ENCODE results near the gene MAML2. TPM values are rescaled to one million over a fixed set of nuclear protein-coding genes. Genes with fewer than 3 reads are reported as not detected.

The MAML2 gene
- total RNA-seq, 2 experiments from 2014 or later, result 11.8 to 12.5 TPM

DNA sequence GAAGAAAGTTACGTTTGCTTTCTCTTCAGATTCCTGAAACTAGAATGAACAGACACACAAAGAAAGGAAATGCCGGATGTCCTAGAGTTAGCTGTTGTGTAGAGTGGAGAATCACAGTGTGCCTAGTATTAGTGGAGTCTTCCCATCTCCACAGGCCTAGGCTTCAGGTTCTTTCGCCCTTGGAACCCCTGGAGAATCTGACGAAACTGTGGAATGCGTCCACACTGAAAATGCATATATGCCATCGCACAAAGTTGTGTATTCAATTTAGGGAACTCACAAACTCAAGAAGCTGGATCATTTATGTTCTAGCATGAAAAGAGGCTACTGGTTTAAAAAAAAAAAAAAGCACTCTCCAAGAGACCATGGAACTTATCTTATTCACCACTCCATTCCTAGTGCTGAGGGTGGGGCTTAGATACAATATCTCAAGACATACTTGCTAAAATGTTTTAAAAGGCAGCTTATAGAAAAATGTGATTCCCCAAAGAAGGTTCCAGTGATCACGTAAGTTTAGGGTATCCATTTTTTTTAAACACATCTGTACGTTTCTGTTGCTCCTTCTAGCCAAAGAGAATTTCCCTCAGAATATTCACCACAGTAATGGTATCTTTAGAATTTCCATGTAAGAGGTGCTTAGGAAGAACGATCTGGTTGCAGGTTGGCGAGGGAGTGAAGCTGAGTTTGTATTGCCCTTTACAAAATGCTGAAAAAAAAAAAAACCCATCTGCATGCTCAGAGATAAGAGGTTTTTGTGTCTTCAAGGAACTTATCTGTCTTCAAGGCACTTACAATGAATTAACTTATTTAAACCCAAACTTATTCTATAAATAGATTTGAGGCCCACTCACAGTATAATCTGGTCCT is 20.0 kb downstream of the MAML2 start:
- POLR2A ChIA-PET, result interaction anchor here (0.9 to 1.4 kb wide), 2 partner anchors 8 to 15 kb away, joined by 3 read pairs; no protein-coding TSS in a partner anchor
- no peak overlapping the region for H3K27ac Mint-ChIP-seq
- no peak overlapping the region for H3K4me3 Mint-ChIP-seq
- H3K27me3 Mint-ChIP-seq, result no peaks in the 10 kb centered on the region
- DNase-seq, result no peak
- ATAC-seq, result no peak
- intact Hi-C loops (cut with micrococcal nuclease), result no loop called here
- H3K36me3 Mint-ChIP-seq (ENCODE audit: low read depth), result peaks cover 43% of the 10 kb centered on the region
- peaks cover 82% of the 10 kb centered on the region for H3K4me1 Mint-ChIP-seq (ENCODE audit: low read depth)
- CTCF ChIA-PET, result interaction anchor here (1.7 to 2.5 kb wide), 2 partner anchors 19 to 90 kb away, joined by 3 to 7 read pairs; no protein-coding TSS in a partner anchor
- no peaks in the 10 kb centered on the region for H3K9me3 Mint-ChIP-seq
- TF ChIP-seq, protein P1, sequence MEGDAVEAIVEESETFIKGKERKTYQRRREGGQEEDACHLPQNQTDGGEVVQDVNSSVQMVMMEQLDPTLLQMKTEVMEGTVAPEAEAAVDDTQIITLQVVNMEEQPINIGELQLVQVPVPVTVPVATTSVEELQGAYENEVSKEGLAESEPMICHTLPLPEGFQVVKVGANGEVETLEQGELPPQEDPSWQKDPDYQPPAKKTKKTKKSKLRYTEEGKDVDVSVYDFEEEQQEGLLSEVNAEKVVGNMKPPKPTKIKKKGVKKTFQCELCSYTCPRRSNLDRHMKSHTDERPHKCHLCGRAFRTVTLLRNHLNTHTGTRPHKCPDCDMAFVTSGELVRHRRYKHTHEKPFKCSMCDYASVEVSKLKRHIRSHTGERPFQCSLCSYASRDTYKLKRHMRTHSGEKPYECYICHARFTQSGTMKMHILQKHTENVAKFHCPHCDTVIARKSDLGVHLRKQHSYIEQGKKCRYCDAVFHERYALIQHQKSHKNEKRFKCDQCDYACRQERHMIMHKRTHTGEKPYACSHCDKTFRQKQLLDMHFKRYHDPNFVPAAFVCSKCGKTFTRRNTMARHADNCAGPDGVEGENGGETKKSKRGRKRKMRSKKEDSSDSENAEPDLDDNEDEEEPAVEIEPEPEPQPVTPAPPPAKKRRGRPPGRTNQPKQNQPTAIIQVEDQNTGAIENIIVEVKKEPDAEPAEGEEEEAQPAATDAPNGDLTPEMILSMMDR (IDR thresholded peaks at IDR 0.05), result no peak

DNA sequence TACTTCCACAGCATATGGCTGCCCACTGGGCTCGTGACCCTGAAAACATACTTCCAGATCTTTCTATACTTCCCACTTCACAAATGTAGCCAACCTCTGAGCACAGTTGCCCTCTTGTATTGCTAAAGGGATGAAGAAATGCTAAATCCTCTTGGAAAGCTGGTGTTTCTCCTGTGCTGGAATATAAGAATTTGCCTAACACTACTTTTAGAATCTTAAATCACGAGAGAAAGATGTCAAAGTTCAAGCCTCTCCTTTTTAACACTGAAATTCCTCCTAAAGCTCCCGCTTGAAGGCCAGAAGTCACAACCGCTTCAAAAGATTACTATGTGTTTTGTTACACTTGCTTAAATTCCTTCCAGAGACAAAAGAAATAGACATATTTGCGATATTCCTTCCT is 21.9 kb downstream of the MAML2 start:
- peaks cover 93% of the 10 kb centered on the region for H3K4me1 Mint-ChIP-seq (ENCODE audit: low read depth)
- H3K27me3 Mint-ChIP-seq, result no peaks in the 10 kb centered on the region
- peaks cover 51% of the 10 kb centered on the region for H3K36me3 Mint-ChIP-seq (ENCODE audit: low read depth)
- CTCF ChIA-PET, result interaction anchor here (1.1 to 2.5 kb wide), 3 partner anchors 21 to 88 kb away, joined by 3 to 7 read pairs (median 4); partner anchors contain the start of gene MAML2
- ATAC-seq (no peak), DNase-seq (no peak)
- no peak overlapping the region for H3K27ac Mint-ChIP-seq
- TF ChIP-seq, protein P1 (IDR thresholded peaks at IDR 0.05), result no peak
- no peaks in the 10 kb centered on the region for H3K9me3 Mint-ChIP-seq
- POLR2A ChIA-PET, result no interaction called here
- intact Hi-C loops (cut with micrococcal nuclease), result no loop called here
- H3K4me3 Mint-ChIP-seq, result no peak overlapping the region

DNA sequence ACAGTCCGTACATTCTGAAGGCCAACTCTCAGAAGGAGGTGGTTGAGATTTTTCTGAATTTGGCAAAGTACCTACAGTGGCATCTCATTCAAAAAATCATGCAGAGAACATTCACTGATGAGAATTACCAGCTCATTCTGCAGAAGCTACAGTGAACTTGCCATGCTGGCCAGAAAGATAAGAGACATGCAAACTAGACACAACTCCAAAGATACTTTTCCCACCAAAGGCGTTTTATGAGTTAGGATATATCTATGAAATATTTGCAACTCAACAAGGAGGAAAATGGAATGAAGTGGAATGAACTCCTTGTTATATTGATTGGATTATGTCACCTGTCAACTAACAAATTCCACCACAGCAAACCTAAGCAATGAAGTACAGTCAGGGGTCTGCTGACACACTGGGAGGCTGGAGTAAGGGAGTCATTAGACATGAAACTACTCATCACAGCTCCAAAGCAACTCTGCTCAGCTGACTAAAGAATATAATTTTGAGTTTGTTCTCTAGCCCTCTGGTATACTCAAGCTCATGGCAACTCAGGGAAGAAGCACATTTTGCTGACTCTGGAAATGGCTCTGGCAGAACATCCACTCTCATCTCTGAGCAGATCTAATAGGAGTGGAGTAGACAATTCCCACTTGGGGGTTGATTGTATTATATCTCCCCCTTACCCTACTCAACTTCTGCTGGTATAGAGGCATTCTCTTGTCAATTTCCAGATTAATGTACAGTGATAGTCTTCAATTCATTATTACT is 22.9 kb downstream of the MAML2 start:
- CTCF ChIA-PET, result interaction anchor here (0.9 to 2.1 kb wide), 2 partner anchors 16 to 23 kb away, joined by 3 to 8 read pairs; partner anchors contain the start of gene MAML2
- ATAC-seq, result peak; percentile 59
- Mint-ChIP-seq H3K4me3 (no peak overlapping the region), H3K27ac (no peak overlapping the region), H3K9me3 (no peaks in the 10 kb centered on the region), H3K36me3 (ENCODE audit: low read depth) (peaks cover 54% of the 10 kb centered on the region), H3K4me1 (ENCODE audit: low read depth) (peaks cover 93% of the 10 kb centered on the region), H3K27me3 (no peaks in the 10 kb centered on the region)
- POLR2A ChIA-PET, result interaction anchor here (0.8 kb wide), 1 partner anchor 471 kb away, joined by 4 read pairs; no protein-coding TSS in a partner anchor
- DNase-seq, result no peak
- TF ChIP-seq, protein P1 (IDR thresholded peaks at IDR 0.05), result no peak
- intact Hi-C loops (cut with micrococcal nuclease), result no loop called here

DNA sequence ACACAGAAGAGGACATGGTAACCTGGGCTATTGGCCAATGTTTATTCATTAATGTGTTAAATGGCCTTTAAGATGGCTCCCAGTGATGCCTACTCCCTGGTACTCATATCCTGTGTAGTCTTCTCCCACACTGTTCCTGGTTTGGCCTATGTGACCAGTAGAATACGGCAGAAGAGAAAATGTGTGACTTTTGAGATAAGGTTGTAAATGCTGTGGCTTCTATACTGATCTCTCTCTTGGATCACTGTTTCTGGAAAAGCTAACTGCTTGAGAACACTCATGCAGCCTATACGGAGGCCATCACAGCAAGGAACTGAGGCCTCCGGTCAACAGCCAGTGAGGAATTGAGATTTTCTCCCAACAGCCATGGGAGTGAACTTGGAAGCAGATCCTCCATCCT is 24.1 kb downstream of the MAML2 start:
- Mint-ChIP-seq H3K27ac (no peak overlapping the region), H3K27me3 (no peaks in the 10 kb centered on the region), H3K9me3 (no peaks in the 10 kb centered on the region), H3K4me1 (ENCODE audit: low read depth) (peaks cover 93% of the 10 kb centered on the region), H3K36me3 (ENCODE audit: low read depth) (peaks cover 57% of the 10 kb centered on the region), H3K4me3 (no peak overlapping the region)
- CTCF ChIA-PET, result interaction anchor here (2.1 kb wide), 1 partner anchor 17 kb away, joined by 8 read pairs; no protein-coding TSS in a partner anchor
- intact Hi-C loops (cut with micrococcal nuclease), result no loop called here
- ATAC-seq, result no peak
- POLR2A ChIA-PET, result interaction anchor here (1.0 to 3.0 kb wide), 2 partner anchors 13 to 23 kb away, joined by 4 to 9 read pairs; partner anchors contain the start of gene MAML2
- DNase-seq, result no peak
- TF ChIP-seq, protein P1 (IDR thresholded peaks at IDR 0.05), result no peak

All from activated CD8-positive, alpha-beta T cell treated with anti-CD3 and anti-CD28 coated beads for 36 hours (primary cell).